ENCODE results near the gene MAST3.

MAST3 gene

DNA sequence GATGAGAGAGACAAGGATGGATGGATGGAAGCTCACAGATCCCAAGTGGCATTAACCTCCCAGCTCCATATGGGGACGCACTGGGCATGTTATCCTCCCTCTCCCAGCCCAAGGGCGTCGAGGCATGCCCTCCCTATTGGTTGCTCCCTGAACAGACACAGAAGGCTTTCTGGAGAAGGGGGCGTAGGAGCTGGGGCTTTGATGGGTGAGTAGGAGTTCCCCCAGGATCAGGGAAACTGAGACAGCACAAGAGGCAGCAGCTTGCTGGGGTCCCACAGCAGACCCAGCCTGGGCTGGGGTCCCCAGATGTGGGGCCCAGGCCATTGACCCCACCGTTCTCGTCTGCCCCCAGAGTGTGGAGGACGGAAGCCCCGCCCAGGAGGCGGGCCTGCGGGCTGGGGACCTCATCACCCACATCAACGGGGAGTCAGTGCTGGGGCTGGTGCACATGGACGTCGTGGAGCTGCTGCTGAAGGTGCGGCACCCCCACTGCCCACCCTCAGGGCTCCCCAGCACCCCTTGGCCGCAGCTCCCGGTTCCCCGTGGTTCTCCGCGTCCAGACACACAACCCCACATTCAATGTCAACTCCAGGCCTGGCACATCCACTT is 47.9 kb downstream of the MAST3 start:
- TF ChIP-seq, protein P1, sequence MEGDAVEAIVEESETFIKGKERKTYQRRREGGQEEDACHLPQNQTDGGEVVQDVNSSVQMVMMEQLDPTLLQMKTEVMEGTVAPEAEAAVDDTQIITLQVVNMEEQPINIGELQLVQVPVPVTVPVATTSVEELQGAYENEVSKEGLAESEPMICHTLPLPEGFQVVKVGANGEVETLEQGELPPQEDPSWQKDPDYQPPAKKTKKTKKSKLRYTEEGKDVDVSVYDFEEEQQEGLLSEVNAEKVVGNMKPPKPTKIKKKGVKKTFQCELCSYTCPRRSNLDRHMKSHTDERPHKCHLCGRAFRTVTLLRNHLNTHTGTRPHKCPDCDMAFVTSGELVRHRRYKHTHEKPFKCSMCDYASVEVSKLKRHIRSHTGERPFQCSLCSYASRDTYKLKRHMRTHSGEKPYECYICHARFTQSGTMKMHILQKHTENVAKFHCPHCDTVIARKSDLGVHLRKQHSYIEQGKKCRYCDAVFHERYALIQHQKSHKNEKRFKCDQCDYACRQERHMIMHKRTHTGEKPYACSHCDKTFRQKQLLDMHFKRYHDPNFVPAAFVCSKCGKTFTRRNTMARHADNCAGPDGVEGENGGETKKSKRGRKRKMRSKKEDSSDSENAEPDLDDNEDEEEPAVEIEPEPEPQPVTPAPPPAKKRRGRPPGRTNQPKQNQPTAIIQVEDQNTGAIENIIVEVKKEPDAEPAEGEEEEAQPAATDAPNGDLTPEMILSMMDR (IDR thresholded peaks at IDR 0.05), result no peak

DNA sequence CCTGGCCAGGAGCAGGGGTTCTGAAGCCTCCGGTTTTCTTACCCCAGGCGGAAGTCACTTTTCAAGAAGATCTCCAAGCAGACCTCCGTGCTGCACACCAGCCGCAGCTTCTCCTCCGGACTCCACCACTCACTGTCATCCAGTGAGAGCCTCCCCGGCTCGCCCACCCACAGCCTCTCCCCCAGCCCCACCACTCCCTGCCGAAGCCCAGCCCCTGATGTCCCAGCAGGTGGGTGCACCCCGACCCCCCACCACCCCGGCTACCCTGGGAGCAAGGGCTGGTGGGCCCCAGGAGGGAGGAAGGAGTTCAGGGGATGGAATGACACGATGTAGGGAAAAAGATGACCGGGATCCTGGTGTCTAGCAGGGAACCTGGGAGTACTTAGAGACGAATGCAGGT is 49.8 kb downstream of the MAST3 start:
- TF ChIP-seq, protein P1 (IDR thresholded peaks at IDR 0.05), result no peak

DNA sequence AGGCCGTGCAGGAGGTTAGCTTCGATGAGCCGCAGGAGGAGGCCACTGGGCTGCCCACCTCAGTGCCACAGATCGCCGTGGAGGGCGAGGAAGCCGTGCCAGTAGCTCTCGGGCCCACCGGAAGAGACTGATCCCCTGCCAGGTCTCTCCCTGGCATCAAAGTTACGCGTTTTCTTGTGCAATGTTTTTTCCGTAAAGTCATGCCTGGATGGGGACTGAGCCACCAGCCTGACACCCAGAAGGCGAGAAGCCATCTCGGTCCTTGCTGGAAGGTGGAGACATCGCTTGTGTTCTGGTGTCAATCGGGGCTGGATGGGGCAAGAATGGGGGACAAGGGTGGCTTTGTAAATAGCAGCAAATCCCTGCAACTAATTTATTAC is 52.0 kb downstream of the MAST3 start:
- TF ChIP-seq, protein P1 (IDR thresholded peaks at IDR 0.05), result no peak

DNA sequence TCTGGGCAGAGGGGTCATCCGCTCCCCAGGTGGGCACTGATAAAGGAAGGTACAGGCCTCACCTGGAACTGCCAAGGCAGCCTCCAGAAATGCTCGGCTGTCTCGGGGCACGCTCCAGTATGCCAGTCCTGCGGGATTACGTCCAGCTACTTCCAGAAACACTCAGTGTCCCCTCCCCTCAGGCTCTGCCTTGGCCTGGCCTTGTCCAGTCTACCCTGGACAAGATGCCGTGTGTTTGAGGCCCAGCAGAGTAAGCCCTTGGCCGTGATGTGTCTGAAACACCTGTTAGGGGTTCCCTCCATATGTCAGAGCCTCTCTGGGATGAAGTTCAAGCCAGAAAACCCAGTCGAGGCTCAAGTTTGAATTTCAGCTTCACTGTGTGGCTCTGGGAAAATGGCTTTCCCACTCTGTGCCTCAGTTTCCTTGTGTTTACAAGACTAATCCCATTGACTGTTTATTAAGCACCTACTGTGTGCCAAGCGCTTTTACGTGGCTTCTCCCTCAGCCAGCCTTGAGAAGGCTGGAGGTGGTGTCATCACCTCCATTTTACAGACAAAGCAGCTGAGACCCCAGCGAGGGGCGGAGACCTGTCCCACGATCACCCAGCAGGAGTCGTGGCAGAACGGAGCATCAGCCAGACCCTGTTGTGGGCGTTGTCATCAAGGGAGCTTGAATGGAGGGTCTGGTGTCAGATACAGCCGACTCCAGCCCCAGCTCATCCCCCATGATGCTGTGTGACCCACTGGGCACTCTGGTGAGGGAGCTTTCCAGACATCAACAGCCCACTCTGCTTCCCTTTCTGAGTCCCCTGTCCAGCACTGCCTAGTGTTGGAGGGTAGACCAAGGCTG is 53.4 kb downstream of the MAST3 start:
- TF ChIP-seq, protein P1 (IDR thresholded peaks at IDR 0.05), result no peak

DNA sequence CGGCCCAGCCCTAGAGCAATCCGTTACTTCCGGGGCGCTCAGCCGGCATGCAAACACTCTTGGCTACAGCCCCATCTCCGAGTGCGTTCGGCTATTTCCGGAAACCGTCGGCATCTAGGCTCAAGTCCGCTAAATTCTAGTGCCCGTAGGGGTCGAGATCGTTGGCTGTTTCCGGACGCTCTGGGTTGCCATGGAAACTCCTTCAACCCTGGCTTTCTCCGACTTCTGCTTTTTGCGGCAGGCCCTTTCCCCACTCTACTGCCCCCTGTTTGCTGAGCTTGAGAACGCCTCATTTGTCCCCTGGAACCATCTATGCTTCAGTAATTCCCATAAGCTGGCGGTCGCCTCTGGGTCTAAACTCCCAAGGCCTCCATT is 54.9 kb downstream of the MAST3 start:
- TF ChIP-seq, protein P1 (IDR thresholded peaks at IDR 0.05), result peak; percentile 46; the same call in 1 of the 2 replicates

DNA sequence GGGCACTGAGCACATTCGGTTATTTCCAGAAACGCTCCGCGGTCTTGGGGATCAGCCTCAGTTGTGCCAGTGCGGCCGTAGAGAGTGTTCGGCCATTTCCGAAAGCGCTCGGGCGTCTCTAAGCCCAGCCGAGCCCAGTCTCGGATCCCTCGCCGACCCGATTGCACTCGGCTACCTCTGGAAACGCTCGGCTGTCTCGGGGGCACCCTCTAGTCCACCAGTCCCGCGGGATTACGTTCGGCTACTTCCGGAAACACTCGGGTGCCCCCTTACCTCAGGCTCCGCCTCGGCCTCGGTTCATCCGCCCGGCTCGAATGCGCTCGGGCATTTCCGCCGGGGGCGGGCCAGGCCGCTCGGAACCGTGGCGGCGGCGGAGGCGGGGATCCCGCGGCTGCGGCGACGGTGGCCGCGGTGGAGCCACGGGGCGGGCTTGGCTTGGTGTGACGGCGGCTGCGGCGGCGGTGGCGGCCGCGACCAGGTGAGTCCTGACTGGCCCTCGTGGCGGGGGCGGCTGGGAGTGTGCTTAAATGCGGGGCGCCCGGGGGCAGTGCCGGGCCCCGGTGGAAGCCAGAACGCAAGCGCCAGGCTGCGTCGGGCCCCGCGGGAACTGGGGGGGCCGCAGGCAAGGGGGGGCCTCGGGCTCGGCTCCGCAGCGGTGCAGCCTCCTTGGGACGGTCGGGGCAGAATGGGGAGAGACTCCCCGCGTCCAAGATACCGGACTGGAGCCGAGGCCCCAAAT is 55.4 kb downstream of the MAST3 start, which contains the start of gene PIK3R2:
PIK3R2 (plus strand) TSS at position 347 of the 739 bp plus-strand sequence. CDS start 2,717 bp downstream, outside the sequence.
- TF ChIP-seq, protein P1 (IDR thresholded peaks at IDR 0.05), result no peak

DNA sequence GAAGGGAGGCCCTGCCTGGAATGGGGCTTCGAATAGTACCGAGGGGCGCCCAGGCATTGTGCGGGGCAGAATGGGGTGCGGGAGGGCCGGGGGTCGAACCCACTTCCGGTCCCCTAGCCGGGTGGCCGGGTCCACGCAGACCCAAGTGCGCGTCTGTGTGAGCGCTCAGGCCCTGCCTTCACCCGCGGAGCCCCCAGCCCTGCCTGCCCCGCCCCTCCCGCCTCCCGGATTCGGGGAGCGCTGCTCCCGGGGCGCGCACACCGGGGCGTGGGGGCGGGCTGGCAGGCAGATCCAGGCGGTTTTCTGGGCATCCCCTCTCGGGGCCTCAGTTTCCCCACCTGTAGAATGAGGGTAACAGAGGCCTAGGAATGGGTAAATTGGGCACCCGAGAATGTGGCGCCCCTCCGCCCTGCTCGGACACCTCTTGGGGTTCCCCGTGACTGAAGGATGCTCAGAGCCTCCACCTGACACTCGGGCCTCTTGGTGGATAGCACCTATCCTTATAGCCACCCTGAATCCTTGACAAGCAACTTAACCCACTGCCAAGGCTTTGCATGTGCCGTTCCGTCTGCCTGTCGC is 56.1 kb downstream of the MAST3 start:
- TF ChIP-seq, protein P1 (IDR thresholded peaks at IDR 0.05), result no peak

Measured in LNCAP (cell line).